Osteoblast (primary cell): ENCODE data around the gene NRDC. TPM values are rescaled to one million over a fixed set of nuclear protein-coding genes. Genes with fewer than 3 reads are reported as not detected.

ENCODE experiments used
- DNase-seq: peaks from one replicate; pipeline ENCODE4 v3.0.0; 2011; ENCODE audit warnings: low spot score, mixed read lengths; ENCODE audit not compliant: insufficient read length; ENCODE audit errors: missing footprints
- H2AFZ ChIP-seq: 2 replicates; pipeline ENCODE4 v1.6.0; 2011; ENCODE audit warnings: mild to moderate bottlenecking, low read length
- H3K27ac ChIP-seq: 2 replicates; pipeline ENCODE4 v1.5.1; 2011; ENCODE audit warnings: mild to moderate bottlenecking, low read depth, low read length, moderate library complexity
- H3K27me3 ChIP-seq: 2 replicates; pipeline ENCODE4 v1.6.0; 2012; ENCODE audit warnings: mild to moderate bottlenecking, control low read depth, inconsistent platforms, low read length, moderate library complexity; ENCODE audit not compliant: insufficient read depth
- H3K36me3 ChIP-seq: 2 replicates; pipeline ENCODE4 v1.5.1; 2011; ENCODE audit warnings: mild to moderate bottlenecking, low read length, control low read depth, moderate library complexity; ENCODE audit not compliant: insufficient read depth
- H3K4me1 ChIP-seq: 2 replicates; pipeline ENCODE4 v1.5.1; 2011; ENCODE audit warnings: mild to moderate bottlenecking, low read length, control low read depth, moderate library complexity; ENCODE audit not compliant: insufficient read depth
- H3K4me2 ChIP-seq: 2 replicates; pipeline ENCODE4 v1.6.0; 2011; ENCODE audit warnings: mild to moderate bottlenecking, low read length; ENCODE audit not compliant: insufficient read depth
- H3K4me3 ChIP-seq: fragments of 200-600 bp; sonication (generic); 3 replicates; pipeline ENCODE4 v1.5.1; 2012; ENCODE audit warnings: mild to moderate bottlenecking, low read length, inconsistent platforms; ENCODE audit not compliant: insufficient read depth
- H3K79me2 ChIP-seq: 2 replicates; pipeline ENCODE4 v1.6.0; 2012; ENCODE audit warnings: mild to moderate bottlenecking, low read length, control low read depth, inconsistent platforms; ENCODE audit not compliant: insufficient read depth
- H3K9me3 ChIP-seq: 2 replicates; pipeline ENCODE4 v1.5.1; 2011; ENCODE audit warnings: low read depth, low read length, control low read depth
- H4K20me1 ChIP-seq: 2 replicates; pipeline ENCODE4 v1.6.0; 2012; ENCODE audit warnings: mild to moderate bottlenecking, low read length, control low read depth; ENCODE audit not compliant: insufficient read depth
- total RNA-seq: library from RNA; depleted of rRNA; stranded (reverse); fragments of >200 nt; gene quantifications from 2 replicates; pipeline ENCODE4 v1.2.3, GENCODE V29; 2012
- TF ChIP-seq, protein P1 (sequence below): IDR thresholded peaks from 2 replicates; pipeline ENCODE4 v1.5.1; 2011; ENCODE audit warnings: mild to moderate bottlenecking, low read depth, low read length, moderate library complexity; ENCODE audit errors: extremely low read depth

Gene NRDC
- total RNA-seq, 1 donor: 81.4 TPM

DNA sequence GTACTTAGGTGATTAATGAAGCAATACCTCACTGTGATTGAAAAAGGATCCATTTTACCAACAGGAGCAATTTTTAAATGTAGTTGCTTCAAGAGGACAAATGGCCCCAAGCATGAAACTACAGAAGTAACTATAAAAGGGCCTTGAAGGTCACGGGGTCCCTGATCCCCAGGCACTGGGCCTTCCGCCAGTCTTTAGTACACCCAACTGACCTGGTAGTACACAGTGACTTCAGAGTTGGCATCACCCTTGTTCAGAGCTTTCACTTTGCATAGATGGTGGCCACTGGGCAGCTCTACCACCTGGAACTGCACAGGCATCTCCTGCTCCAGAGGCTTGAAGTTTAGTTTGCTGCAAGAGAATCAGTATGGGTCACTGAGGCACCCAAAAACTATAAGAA, 84.3 kb downstream of the NRDC start:
- Histone ChIP-seq H3K36me3 (peaks cover 77% of the 10 kb centered on the region), H3K4me2 (no peak overlapping the region), H2AFZ (no peak overlapping the region), H3K9me3 (no peaks in the 10 kb centered on the region), H4K20me1 (no peaks in the 10 kb centered on the region), H3K27ac (no peak overlapping the region), H3K27me3 (no peaks in the 10 kb centered on the region), H3K4me1 (peaks cover 12% of the 10 kb centered on the region), H3K79me2 (no peaks in the 10 kb centered on the region), H3K4me3 (no peak overlapping the region)
- no peak for DNase-seq
- TF ChIP-seq, protein P1, sequence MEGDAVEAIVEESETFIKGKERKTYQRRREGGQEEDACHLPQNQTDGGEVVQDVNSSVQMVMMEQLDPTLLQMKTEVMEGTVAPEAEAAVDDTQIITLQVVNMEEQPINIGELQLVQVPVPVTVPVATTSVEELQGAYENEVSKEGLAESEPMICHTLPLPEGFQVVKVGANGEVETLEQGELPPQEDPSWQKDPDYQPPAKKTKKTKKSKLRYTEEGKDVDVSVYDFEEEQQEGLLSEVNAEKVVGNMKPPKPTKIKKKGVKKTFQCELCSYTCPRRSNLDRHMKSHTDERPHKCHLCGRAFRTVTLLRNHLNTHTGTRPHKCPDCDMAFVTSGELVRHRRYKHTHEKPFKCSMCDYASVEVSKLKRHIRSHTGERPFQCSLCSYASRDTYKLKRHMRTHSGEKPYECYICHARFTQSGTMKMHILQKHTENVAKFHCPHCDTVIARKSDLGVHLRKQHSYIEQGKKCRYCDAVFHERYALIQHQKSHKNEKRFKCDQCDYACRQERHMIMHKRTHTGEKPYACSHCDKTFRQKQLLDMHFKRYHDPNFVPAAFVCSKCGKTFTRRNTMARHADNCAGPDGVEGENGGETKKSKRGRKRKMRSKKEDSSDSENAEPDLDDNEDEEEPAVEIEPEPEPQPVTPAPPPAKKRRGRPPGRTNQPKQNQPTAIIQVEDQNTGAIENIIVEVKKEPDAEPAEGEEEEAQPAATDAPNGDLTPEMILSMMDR: no peak

DNA sequence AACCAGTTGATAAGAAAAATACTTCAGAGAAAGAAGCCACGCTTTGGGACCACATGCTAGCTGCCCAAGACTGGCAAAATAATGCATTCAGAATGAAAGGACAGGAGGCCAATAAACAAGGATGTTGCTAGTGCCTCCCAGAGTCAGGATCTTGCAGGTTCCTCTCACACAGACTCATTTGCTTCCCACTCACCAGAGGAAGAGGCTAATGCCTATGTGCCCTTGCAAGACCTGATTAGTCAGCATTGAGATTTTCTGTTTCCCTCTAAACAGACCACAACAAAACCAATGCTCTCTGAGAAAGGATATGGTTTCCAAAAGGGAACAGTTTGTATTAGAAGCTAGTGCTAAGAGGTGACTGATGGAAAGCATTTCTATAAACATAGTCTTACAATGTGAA, 85.7 kb downstream of the NRDC start:
- Histone ChIP-seq H3K4me3 (no peak overlapping the region), H3K79me2 (no peaks in the 10 kb centered on the region), H2AFZ (no peak overlapping the region), H3K27ac (peak overlapping the region; percentile 22), H3K27me3 (no peaks in the 10 kb centered on the region), H3K4me1 (peaks cover 12% of the 10 kb centered on the region), H3K4me2 (no peak overlapping the region), H3K36me3 (peaks cover 81% of the 10 kb centered on the region), H3K9me3 (no peaks in the 10 kb centered on the region), H4K20me1 (no peaks in the 10 kb centered on the region)
- DNase-seq: no peak
- TF ChIP-seq, protein P1: peak; percentile 26

DNA sequence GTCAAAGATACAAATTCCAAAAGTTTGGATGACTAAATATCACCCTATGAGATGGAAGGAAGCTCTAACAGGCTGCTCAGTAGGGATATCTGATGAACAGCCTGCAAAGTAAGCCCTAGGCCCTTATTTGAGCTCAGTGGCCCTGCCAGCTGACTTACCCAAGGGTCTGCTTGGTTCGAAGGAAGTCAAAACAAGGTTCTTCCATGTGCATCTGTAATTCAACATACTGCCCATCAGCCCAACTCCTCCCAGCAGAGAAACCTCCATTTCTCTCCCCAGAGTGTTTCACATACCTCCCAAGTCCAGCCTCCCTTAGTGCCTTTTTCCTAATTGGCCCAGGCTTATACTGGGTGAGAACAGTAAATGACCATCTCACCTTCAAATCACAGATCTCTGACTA, 86.6 kb downstream of the NRDC start:
- H2AFZ ChIP-seq: no peak overlapping the region
- DNase-seq: no peak
- no peaks in the 10 kb centered on the region for H3K79me2 ChIP-seq
- H3K4me3 ChIP-seq: no peak overlapping the region
- no peak overlapping the region for H3K4me2 ChIP-seq
- H3K9me3 ChIP-seq: no peaks in the 10 kb centered on the region
- H3K27me3 ChIP-seq: no peaks in the 10 kb centered on the region
- H3K27ac ChIP-seq: peak overlapping the region; percentile 22
- H4K20me1 ChIP-seq: no peaks in the 10 kb centered on the region
- TF ChIP-seq, protein P1: no peak
- peaks cover 12% of the 10 kb centered on the region for H3K4me1 ChIP-seq
- peaks cover 81% of the 10 kb centered on the region for H3K36me3 ChIP-seq

DNA sequence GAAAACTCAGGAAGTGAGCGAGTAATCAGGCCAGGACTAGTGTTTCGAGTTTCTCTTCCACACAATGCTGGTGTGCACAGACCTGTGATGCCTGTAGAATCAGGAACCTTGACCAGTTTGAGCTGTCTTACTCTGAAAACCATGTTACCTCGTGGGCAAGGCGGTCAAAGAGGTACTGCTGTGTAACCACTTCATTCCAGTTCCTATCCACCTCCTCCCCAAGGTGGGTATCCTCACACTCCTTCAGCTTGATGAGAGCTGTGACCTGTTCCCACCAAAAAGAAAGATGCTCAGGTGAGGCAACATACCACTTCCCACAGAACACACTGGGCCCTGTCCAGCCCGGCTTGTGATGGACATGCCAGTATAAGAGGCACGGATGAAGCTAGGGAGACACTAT, 88.1 kb downstream of the NRDC start:
- H2AFZ ChIP-seq: no peak overlapping the region
- H3K4me2 ChIP-seq: no peak overlapping the region
- DNase-seq: no peak
- no peaks in the 10 kb centered on the region for H3K79me2 ChIP-seq
- H3K36me3 ChIP-seq: peaks cover 92% of the 10 kb centered on the region
- H4K20me1 ChIP-seq: no peaks in the 10 kb centered on the region
- no peaks in the 10 kb centered on the region for H3K9me3 ChIP-seq
- no peak overlapping the region for H3K4me3 ChIP-seq
- H3K4me1 ChIP-seq: peaks cover 12% of the 10 kb centered on the region
- H3K27ac ChIP-seq: no peak overlapping the region
- TF ChIP-seq, protein P1: no peak
- no peaks in the 10 kb centered on the region for H3K27me3 ChIP-seq
